ENCODE results near the gene SLC9C2. TPM values are rescaled to one million over a fixed set of nuclear protein-coding genes. Genes with fewer than 3 reads are reported as not detected.
"Not testable (repeated sequence)": the region's sequence is repeated elsewhere in the genome, so short reads cannot be mapped to it uniquely, and the experiment has no call there.

The SLC9C2 gene
- total RNA-seq, 8 experiments from 2014 or later: 0.05 to 2.1 (median 0.05) TPM; not detected in 4

GRCh38 chr1:173473599-173474011 is 129.3 kb downstream of the SLC9C2 start:
- Histone ChIP-seq H3K27ac (no peak overlapping the region), H3K4me1 (replicated peaks in 1 of 2) (peaks cover 8 to 18% of the 10 kb centered on the region in 2 donors), H3K4me3 (no peak overlapping the region)
- in situ Hi-C loops (cut with MboI; ENCODE audit: low pct_unique_long_range_greater_than_20kb in 2 of 9, low sequenced_read_pairs in 9 of 9, unreplicated experiment in 9 of 9): no loop called here
- ATAC-seq (replicated peaks in 6 of 8): no peak
- 0 to 100% (median 83%) methylated on average over 1 to 2 of the region's 2 CpGs; no CpG with 5 or more reads in 2 of the 10 experiments for WGBS, 10 experiments

DNA sequence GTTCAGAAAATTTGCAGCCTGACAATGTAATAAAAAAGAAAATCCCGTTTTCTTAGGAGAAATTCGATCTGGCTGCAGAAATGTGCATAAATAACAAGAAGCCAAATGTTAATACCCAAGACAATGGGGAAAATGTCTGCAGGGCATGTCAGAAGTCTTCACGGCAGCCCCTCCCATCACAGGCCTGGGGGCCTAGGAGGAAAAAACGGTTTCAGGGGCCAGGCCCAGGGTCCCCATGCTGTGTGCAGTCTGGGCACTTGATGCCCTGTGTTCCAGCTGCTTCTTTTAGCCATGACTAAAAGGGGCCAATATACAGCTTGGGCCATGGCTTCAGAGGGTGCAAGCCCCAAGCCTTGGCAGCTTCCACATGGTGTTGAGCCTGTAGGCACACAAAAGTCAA is 132.3 kb downstream of the SLC9C2 start:
- ATAC-seq (replicated peaks in 6 of 8): no peak
- H3K27ac ChIP-seq: no peak overlapping the region
- no peak overlapping the region for H3K4me3 ChIP-seq
- WGBS, 10 experiments: 56 to 100% (median 93%) methylated on average over 1 to 4 of the region's 4 CpGs; no CpG with 5 or more reads in 2 of the 10 experiments
- in situ Hi-C loops (cut with MboI; ENCODE audit: low pct_unique_long_range_greater_than_20kb in 2 of 9, low sequenced_read_pairs in 9 of 9, unreplicated experiment in 9 of 9): no loop called here
- peaks cover under 1 to 8% of the 10 kb centered on the region in 2 donors for H3K4me1 ChIP-seq (replicated peaks in 1 of 2)

DNA sequence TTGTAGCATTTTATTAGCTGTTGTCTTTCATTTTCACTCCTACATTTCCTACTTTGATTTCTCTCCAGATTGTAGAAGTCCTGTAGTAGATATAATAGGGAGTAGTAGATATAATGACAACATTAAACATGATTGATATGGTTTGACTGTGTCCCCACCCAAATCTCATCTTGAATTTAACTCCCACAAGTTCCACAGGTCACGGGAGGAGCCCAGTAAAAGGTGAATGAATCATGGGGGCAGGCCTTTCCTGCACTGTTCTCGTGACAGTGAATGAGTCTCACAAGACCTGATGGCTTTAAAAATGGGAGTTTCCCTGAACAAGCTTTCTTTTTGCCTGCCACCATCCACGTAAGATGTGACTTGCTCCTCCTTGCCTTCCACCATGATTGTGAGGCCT is 133.2 kb downstream of the SLC9C2 start:
- ATAC-seq (replicated peaks in 6 of 8): peak in 1 of 8 experiments; percentile 66
- Histone ChIP-seq H3K4me3 (no peak overlapping the region), H3K4me1 (replicated peaks in 1 of 2) (no peaks in the 10 kb centered on the region), H3K27ac (no peak overlapping the region)
- in situ Hi-C loops (cut with MboI; ENCODE audit: low pct_unique_long_range_greater_than_20kb in 2 of 9, low sequenced_read_pairs in 9 of 9, unreplicated experiment in 9 of 9): no loop called here
- 62 to 100% (median 84%) methylated on average over 1 to 3 of the region's 3 CpGs for WGBS, 10 experiments

DNA sequence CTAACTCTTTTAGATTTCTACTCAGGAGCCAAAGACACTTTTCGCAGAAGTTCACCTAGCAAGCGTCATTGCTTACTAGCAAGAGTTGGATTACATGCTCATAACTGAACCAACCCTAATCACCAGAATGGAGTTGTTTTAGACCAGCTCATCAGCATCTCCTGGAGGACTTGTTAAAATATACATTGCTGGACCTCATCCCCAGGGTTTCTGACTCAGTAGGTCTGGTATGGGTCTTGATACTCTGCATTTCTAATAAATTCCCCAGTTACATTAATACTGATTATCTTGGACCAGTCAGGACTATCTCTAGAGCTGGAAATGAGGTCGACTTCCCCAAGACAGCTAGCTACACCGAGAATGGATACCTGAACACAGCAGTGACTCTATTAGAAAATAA is 135.4 kb downstream of the SLC9C2 start:
- WGBS, 10 experiments: 80 to 95% (median 91%) methylated on average over 2 to 4 of the region's 4 CpGs; no CpG with 5 or more reads in 1 of the 10 experiments
- ATAC-seq (replicated peaks in 6 of 8): no peak
- no peak overlapping the region for H3K27ac ChIP-seq
- no peak overlapping the region for H3K4me3 ChIP-seq
- H3K4me1 ChIP-seq (replicated peaks in 1 of 2): no peaks in the 10 kb centered on the region
- in situ Hi-C loops (cut with MboI; ENCODE audit: low pct_unique_long_range_greater_than_20kb in 2 of 9, low sequenced_read_pairs in 9 of 9, unreplicated experiment in 9 of 9): no loop called here

DNA sequence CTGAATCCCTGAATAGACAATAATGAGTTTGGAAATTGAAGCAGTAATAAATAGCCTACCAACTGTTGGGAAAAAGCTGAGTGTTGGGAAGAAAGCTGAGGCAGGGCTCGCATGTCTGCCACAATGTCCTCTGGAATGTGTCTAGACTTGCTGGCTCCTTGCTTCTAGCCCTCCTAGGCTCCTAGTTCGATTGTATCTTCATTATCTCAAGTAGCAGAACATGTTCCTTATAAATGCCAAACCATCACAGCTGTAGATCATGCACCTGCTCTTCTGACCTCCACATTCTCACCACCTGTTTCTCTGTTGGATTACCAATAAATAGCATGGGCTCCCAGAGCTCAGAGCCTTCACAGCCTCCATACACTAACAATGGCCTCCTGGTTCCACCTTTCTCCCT is 138.7 kb downstream of the SLC9C2 start:
- H3K4me3 ChIP-seq; H3K27ac ChIP-seq; ATAC-seq (replicated peaks in 6 of 8); H3K4me1 ChIP-seq (replicated peaks in 1 of 2); in situ Hi-C loops (cut with MboI; ENCODE audit: low pct_unique_long_range_greater_than_20kb in 2 of 9, low sequenced_read_pairs in 9 of 9, unreplicated experiment in 9 of 9): not testable (repeated sequence)
- 0 to 100% (median 73%) methylated on average over 1 to 2 of the region's 2 CpGs; no CpG with 5 or more reads in 2 of the 10 experiments for WGBS, 10 experiments

DNA sequence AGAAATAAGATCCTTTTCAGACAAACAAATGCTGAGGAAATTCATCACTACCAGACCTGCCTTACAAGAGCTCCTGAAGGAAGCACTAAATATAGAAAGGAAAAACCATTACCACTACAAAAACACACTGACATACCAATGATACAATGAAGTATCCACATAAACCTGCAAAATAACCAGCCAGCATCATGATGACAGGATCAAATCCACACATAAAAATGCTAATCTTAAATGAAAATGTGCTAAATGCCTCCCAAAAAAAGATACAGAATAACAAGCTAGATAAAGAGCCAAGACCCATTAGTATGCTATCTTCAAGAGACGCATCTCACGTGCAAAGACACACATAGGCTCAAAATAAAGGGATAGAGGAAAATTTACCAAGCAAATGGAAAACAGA is 140.2 kb downstream of the SLC9C2 start:
- 0 to 100% (median 88%) methylated on average over 1 to 2 of the region's 2 CpGs for WGBS, 10 experiments
- ATAC-seq (replicated peaks in 6 of 8); in situ Hi-C loops (cut with MboI; ENCODE audit: low pct_unique_long_range_greater_than_20kb in 2 of 9, low sequenced_read_pairs in 9 of 9, unreplicated experiment in 9 of 9); H3K27ac ChIP-seq; H3K4me1 ChIP-seq (replicated peaks in 1 of 2); H3K4me3 ChIP-seq: not testable (repeated sequence)

DNA sequence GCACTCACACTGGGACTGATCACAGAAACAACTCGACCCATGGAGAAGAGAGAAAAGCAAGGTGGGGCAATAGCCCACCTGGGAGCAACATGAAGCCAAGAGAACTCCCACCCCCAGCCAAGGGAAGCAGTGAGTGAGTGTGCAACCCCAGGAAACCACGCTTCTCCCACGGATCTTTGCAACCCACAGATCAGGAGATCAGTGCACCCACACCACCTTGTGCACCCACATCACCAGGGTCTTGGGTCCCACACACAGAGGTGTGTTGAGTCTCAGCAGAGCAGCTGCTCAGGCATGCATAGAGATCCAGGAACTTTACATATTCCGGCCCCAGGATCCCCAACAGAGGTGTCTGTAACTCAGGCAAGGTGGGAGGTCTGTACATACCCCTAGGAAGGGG is 143.0 kb downstream of the SLC9C2 start:
- no peak overlapping the region for H3K27ac ChIP-seq
- WGBS, 10 experiments: 60 to 90% (median 80%) methylated on average over 1 to 3 of the region's 4 CpGs; no CpG with 5 or more reads in 5 of the 10 experiments
- in situ Hi-C loops (cut with MboI; ENCODE audit: low pct_unique_long_range_greater_than_20kb in 2 of 9, low sequenced_read_pairs in 9 of 9, unreplicated experiment in 9 of 9): no loop called here
- no peaks in the 10 kb centered on the region for H3K4me1 ChIP-seq (replicated peaks in 1 of 2)
- H3K4me3 ChIP-seq: no peak overlapping the region
- no peak for ATAC-seq (replicated peaks in 6 of 8)

DNA sequence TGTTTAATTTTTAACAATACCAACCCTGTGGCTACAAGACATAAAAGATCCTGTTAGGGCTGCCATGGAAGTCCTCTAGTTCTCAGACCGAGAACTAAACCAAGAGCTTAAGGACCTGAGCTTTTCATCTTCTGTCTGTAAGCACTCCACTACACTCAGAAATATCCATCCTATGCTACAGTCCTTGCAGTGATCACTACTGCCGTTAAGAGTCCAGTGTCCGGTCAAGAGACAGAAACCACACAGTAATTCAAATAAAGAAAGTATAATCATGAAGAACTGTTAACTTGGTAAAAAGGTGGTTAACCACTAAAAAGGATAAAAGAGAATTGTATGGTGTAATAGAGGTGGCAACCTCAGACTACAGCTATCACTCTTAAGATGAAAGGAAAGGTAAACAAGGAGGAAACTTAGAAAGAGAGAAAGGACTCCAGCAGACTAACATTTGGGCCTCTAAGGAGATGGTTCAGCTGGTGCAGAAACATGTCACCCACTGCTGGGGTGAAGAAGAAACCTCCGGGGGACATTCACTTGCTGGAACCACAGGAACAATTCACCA is 147.8 kb downstream of the SLC9C2 start:
- H3K27ac ChIP-seq: no peak overlapping the region
- no peak for ATAC-seq (replicated peaks in 6 of 8)
- in situ Hi-C loops (cut with MboI; ENCODE audit: low pct_unique_long_range_greater_than_20kb in 2 of 9, low sequenced_read_pairs in 9 of 9, unreplicated experiment in 9 of 9): no loop called here
- H3K4me3 ChIP-seq: no peak overlapping the region
- WGBS, 10 experiments: 90 to 100% (median 97%) methylated on average over 1 to 4 of the region's 4 CpGs; no CpG with 5 or more reads in 2 of the 10 experiments
- no peaks in the 10 kb centered on the region for H3K4me1 ChIP-seq (replicated peaks in 1 of 2)

DNA sequence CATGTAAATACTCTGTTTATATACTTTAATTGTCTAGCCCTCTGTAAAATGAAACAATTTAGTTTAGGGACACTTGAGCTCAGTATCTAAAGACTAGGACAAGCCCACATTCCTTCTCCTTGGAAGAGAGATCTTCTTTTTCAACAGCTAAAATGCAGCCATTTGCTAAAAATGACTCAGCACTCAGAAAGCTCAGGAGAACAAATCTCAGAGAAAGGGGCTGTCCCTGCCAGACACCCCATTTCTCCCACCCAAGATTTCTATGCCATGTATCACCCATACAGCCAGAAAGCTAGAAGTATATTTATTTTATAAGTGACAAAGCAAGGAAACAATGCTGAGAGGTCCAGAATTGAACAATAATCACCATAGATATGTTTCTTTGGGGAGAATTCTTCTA is 148.9 kb downstream of the SLC9C2 start:
- peak in 1 of 8 experiments; percentile 68 for ATAC-seq (replicated peaks in 6 of 8)

DNA sequence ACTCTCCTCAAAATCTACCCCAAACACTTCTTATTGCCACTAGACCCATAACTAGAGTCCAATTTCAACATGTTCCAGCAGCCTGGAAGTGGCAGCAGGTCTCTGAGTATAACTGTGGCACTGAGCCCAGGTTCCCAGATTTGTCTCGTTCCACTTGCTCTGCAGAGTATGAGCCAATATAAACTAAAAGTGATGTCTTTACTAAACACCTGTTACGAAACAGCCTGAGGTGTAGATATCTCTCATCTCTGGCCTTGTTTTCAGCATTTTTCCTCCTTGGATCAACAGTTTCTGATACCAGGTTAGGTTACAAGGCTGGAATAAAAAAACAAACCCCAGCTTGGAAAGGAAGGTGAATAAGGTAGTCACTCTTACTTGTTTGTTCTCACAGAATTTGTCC is 150.9 kb downstream of the SLC9C2 start:
- H3K4me3 ChIP-seq: no peak overlapping the region
- no peak overlapping the region for H3K27ac ChIP-seq
- in situ Hi-C loops (cut with MboI; ENCODE audit: low pct_unique_long_range_greater_than_20kb in 2 of 9, low sequenced_read_pairs in 9 of 9, unreplicated experiment in 9 of 9): no loop called here
- H3K4me1 ChIP-seq (replicated peaks in 1 of 2): no peaks in the 10 kb centered on the region
- ATAC-seq (replicated peaks in 6 of 8): no peak
- 80 to 100% (median 97%) methylated on average over 1 to 2 of the region's 2 CpGs; no CpG with 5 or more reads in 2 of the 10 experiments for WGBS, 10 experiments

More for the DNA sequence above, 148.9 kb downstream of the SLC9C2 start:
- H3K4me3 ChIP-seq: no peak overlapping the region
- in situ Hi-C loops (cut with MboI; ENCODE audit: low pct_unique_long_range_greater_than_20kb in 2 of 9, low sequenced_read_pairs in 9 of 9, unreplicated experiment in 9 of 9): no loop called here
- peak overlapping the region in 1 of 2 donors; percentile 16 for H3K27ac ChIP-seq
- no peaks in the 10 kb centered on the region for H3K4me1 ChIP-seq (replicated peaks in 1 of 2)

Other genes starting within 250 kb of the SLC9C2 start
- gene PRDX6, start 125.7 kb downstream of the SLC9C2 start, total RNA-seq: 100 to 1,000 TPM; 163 to 344 (median 213) TPM
- gene TEX50, start 32.3 kb upstream of the SLC9C2 start, total RNA-seq: not detected
- 10 to 100 TPM in 1 of 8 experiments, 1 to 10 TPM in 4, under 1 TPM in 2, not detected in 1; 0.31 to 10.8 (median 2.5) TPM for gene ANKRD45, start 66.8 kb upstream of the SLC9C2 start, total RNA-seq
- 10 to 100 TPM; 15.5 to 35.2 (median 31.1) TPM for gene KLHL20, start 111.9 kb upstream of the SLC9C2 start, total RNA-seq
- 10 to 100 TPM; 12.7 to 34.6 (median 16.5) TPM for gene DARS2, start 221.6 kb upstream of the SLC9C2 start, total RNA-seq
- gene CENPL, start 221.8 kb upstream of the SLC9C2 start, total RNA-seq: 10 to 100 TPM in 3 of 8 experiments, 1 to 10 TPM in 5; 3.2 to 17.4 (median 6.7) TPM